NCI-H2227 (cell line): ENCODE results near the gene ARID5B.

Experiments
- DNase-seq: peaks from one replicate; lab custom pipeline; 2025; ENCODE audit not compliant: unreplicated experiment; lab: John Stamatoyannopoulos, UW

ARID5B gene

GRCh38 chr10:61903221-61903927 lies 1.9 kb downstream of the ARID5B start:
- peak; percentile 50 for DNase-seq

DNA sequence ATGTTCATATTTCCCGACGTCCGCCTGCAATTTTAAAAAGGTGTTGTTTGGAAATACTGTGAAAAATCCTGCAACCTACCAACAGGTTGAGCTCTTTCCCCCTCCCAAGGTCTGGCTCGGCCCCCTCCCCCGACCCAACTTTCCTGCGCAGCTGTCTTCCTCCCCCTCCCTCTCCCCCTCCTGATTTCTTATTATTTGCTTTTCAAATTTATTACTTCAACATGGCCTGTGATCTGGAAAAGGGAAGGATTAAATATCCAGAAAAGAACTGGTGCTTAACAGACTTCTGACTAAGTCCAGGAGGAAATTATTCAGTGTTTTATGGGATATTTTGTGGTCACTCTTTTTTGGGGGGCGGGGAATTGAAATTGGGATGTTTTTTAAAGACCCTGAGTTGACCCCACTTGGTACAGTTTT lies 2.4 kb downstream of the ARID5B start:
- no peak for DNase-seq

- peak; percentile 1 for DNase-seq
These were observed 3.5 kb downstream of the ARID5B start for GRCh38 chr10:61904733-61905725.

DNA sequence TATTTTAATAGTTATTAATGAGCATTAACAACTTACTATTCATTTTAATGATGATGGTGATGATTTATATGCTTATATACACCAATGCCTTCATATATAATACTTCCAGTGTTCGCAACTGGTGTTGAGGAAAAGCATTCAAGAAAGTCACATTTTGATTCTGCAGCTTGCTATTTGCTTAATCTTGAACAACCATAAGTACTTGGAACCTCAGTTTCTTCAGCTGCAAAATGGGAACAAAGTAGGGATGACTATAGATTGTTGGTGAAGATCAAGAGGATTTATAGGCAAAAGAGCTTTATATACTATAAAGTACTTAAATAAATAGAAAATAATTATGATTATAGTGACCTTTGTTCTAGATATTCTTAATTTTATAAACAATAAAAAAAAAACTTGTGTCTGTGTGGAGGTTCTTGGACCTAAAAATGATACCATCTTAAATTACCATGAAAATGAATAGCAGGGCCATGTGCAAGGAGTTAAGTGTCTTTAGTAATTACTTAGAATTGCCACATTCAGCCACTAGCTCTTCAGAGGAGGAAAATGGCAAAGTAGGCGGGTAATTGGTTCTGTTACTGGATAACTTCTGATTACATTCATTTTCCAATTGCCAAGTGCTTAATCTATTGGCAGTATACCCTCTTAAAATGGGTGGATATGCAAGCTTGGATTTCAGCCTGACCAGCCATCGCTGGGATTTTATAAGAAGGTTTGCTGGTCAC lies 4.5 kb downstream of the ARID5B start:
- DNase-seq = peak; percentile 23

GRCh38 chr10:61906562-61906901 lies 5.0 kb downstream of the ARID5B start:
- no peak for DNase-seq

GRCh38 chr10:61907011-61907410 lies 5.5 kb downstream of the ARID5B start:
- no peak for DNase-seq

DNA sequence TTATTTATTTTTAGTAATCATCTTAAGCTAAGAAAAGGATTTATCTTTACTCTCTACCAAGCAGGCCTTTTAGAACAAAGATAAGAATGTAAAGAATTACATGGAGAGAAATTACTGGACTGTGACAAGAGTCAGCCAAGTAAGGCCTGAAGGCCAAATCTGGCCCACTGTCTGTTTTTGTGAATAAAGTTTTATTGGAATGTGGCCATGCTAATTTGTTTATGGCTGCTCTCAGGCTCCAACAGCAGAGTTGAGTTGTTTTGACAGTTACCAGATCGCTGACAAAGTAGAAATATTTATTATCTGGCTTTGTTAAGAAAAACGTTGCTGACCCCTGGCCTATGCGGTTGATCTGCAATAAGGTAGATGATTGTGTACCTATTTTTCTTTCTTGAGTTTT lies 6.1 kb downstream of the ARID5B start:
- no peak for DNase-seq

DNA sequence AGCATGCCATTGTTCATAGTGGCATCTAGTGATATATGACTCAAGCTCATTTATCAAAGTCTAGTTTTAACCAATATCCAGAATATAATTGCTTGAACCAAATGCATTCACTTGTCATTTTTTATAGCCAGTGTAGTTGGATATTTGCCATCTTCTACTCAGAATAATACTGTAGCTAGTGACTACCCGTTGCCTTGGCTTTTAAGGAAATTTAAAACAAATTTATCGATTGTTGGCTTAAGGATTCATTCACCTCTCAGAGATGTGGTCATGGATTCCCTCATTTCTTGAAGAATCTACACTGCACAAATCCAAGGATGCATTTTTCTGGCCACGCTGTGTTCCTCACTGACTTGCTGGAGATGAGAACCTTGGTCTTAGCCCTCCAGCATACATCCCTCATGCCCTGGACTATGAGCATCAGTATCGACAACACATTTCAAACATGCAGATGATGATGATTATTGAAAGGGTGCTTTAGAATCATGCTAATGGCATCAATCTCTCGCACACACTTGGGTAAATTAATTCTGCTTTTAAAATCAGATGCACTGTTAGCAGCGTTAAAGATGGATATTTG lies 8.8 kb downstream of the ARID5B start:
- no peak for DNase-seq

DNA sequence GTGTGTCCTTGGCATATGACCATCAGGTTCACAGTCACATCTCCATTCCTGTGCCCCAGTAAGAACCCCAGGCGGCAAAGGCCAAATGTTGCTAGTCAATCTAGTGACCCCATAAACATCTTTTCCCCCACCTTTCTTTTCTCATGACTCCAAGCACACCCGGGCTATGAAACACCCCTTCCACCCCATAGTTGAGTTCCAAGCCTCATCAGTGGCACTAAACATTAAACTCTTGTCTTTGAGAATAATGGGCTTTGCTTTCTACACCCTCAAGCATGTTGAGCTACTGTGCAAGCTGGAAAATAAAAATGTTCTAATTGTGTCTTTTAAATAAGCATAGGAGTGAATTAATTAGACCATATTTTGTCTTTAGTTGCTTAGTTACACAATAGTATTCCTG lies 9.4 kb downstream of the ARID5B start:
- DNase-seq = no peak

- no peak for DNase-seq
These were observed 9.9 kb downstream of the ARID5B start for GRCh38 chr10:61911425-61911824.

GRCh38 chr10:61912981-61913380 lies 11.5 kb downstream of the ARID5B start:
- no peak for DNase-seq

DNA sequence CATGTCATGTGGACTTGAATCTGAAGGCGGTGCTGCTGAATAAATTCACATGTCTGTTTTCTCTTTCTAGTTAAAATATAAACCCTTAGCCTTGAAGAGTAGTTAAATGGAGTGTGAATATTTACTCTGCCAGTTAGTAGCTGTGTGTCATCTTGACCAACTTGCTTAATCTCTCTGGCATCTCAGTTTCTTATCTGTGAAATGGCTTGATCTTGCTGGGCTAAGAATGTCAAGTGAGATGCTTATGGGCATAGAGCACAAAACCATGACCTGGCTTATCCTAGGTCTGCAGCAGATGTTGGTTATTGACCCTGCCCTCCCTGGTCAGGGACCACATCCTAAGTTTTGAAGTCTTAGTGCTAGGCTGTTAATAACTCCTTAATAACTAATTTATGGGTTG lies 16.6 kb downstream of the ARID5B start:
- no peak for DNase-seq

- DNase-seq = no peak
These were observed 17.5 kb downstream of the ARID5B start for GRCh38 chr10:61918989-61919388.

- DNase-seq = no peak
These were observed 18.2 kb downstream of the ARID5B start for GRCh38 chr10:61919646-61920215.

- DNase-seq = no peak
These were observed 19.6 kb downstream of the ARID5B start for GRCh38 chr10:61921143-61921542.

DNA sequence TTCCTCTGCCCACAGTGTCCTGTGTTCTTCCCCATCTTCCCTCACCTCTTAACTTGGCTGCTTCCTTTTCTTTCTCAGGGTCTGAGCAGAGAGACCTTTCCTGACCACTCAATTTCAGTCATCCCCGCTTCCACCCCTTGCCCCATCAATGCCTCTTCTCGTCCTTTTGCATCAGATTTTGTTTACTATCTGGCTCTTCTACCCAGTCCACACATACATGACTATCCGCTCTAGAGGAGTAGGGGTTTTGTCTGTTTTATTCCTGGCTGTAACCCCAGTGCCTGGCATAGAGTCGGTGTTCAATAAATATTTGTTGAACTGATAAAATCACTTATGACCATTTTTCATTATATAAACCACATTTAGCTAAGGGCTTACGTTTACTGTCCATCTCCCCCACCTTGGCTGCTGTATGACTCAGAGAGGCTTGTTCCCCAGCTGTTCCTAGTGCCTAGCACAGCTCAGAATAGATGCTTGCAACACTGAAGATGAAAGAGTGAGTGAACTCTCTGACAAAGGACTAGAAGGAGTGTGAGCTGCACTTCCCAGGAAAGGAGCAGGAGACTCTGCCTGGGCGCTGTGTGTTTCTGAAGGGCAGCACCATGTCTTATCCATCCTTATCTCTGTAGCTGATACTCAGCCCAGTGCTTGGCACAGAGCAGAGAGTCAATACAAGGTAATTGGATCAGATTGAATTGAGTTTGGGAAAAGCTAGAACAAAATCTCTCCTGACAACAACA lies 21.9 kb downstream of the ARID5B start:
- DNase-seq = no peak

DNA sequence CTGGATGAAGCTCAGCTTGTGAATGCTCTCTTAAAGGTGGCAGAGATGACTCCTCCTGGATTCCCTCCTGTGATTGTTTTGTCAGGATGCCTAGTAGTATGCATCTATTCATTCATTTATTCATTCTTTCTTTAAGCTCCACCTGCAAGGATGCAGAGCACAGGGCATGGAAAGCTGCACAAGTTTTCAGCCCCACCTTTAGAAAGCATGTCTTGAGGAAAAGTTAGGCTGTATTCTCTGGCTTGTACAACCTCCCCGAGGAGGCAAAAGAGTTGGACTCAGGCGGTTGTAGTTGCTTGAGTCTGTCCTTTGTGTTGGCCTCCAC lies 22.4 kb downstream of the ARID5B start:
- no peak for DNase-seq

DNA sequence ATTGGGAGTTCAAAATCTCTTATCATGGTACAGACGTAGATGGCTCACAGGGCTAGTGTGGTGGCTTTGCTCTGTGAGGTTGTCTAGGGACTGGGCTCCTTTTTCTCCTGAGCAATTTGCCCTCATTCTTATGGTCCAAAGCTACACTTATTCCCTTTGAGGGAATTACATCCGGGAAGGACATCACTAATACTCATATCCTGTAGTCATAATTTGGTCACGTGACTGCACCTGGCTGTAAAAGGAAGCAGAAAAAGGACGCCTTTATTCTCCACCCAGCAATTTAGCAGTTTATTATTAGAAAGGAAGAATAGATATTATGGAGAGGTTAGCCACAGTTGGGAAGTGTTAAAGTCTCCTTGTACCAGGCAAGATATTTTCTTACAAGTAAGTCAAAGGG lies 28.1 kb downstream of the ARID5B start:
- DNase-seq = no peak

- no peak for DNase-seq
These were observed 30.3 kb downstream of the ARID5B start for GRCh38 chr10:61931620-61932332.
